HG03280 (cell line): ENCODE measurements around the gene CEP120.
"Not testable (repeated sequence)": the region's sequence is repeated elsewhere in the genome, so short reads cannot be mapped to it uniquely, and the experiment has no call there.

Experiments
- ATAC-seq: cut with Tn5 transposase; IDR thresholded peaks from one replicate; pipeline ENCODE4 v1.9.1; 2021; ENCODE audit warnings: mild to moderate bottlenecking, moderate library complexity; ENCODE audit not compliant: unreplicated experiment

The CEP120 gene

GRCh38 chr5:123391009-123391408 is 32.2 kb downstream of the CEP120 start:
- ATAC-seq: no peak

GRCh38 chr5:123389794-123390193 is 33.4 kb downstream of the CEP120 start:
- no peak for ATAC-seq

- no peak for ATAC-seq
Observed at GRCh38 chr5:123387313-123387712, 35.9 kb downstream of the CEP120 start.

GRCh38 chr5:123382252-123382651 is 41.0 kb downstream of the CEP120 start:
- ATAC-seq: no peak

GRCh38 chr5:123371575-123372179 is 51.5 kb downstream of the CEP120 start:
- ATAC-seq: no peak

GRCh38 chr5:123369371-123369968 is 53.7 kb downstream of the CEP120 start:
- ATAC-seq: no peak

- ATAC-seq: no peak
Observed at GRCh38 chr5:123367739-123368138, 55.5 kb downstream of the CEP120 start.

GRCh38 chr5:123365156-123365555 is 58.0 kb downstream of the CEP120 start:
- no peak for ATAC-seq

- no peak for ATAC-seq
Observed at GRCh38 chr5:123364441-123365155, 58.6 kb downstream of the CEP120 start.

GRCh38 chr5:123360910-123361309 is 62.3 kb downstream of the CEP120 start:
- no peak for ATAC-seq

- no peak for ATAC-seq
Observed at GRCh38 chr5:123360201-123360571, 63.0 kb downstream of the CEP120 start.

- ATAC-seq: no peak
Observed at GRCh38 chr5:123359454-123360200, 63.6 kb downstream of the CEP120 start.

- ATAC-seq: no peak
Observed at GRCh38 chr5:123358751-123359150, 64.5 kb downstream of the CEP120 start.

GRCh38 chr5:123358304-123358703 is 64.9 kb downstream of the CEP120 start:
- no peak for ATAC-seq

GRCh38 chr5:123351820-123352219 is 71.4 kb downstream of the CEP120 start:
- ATAC-seq: no peak

GRCh38 chr5:123351240-123351639 is 72.0 kb downstream of the CEP120 start:
- no peak for ATAC-seq

- no peak for ATAC-seq
Observed at GRCh38 chr5:123350742-123351141, 72.5 kb downstream of the CEP120 start.

- no peak for ATAC-seq
Observed at GRCh38 chr5:123344816-123345426, 78.3 kb downstream of the CEP120 start.

- ATAC-seq: no peak
Observed at GRCh38 chr5:123340928-123341327, 82.3 kb downstream of the CEP120 start.

GRCh38 chr5:123308377-123308776 is 114.8 kb downstream of the CEP120 start:
- ATAC-seq: not testable (repeated sequence)

- ATAC-seq: no peak
Observed at GRCh38 chr5:123305751-123306150, 117.5 kb downstream of the CEP120 start.
